PC-3 (cell line): ENCODE measurements around the gene APOH. TPM values are rescaled to one million over a fixed set of nuclear protein-coding genes. Genes with fewer than 3 reads are reported as not detected.
"Not testable (repeated sequence)": the region's sequence is repeated elsewhere in the genome, so short reads cannot be mapped to it uniquely, and the experiment has no call there.

Source experiments
- ATAC-seq: fragments of 200-7000 bp; cut with Tn5 transposase; 2 replicates; pipeline ENCODE4 v1.9.1; 2020; ENCODE audit warnings: mild to moderate bottlenecking, moderate library complexity
- BruUV-seq: library from RNA; stranded (reverse); fragments of 400-500 nt; replicated peaks from 2 replicates; lab custom pipeline; 2021; lab: Mats Ljungman, UMichigan
- CTCF ChIA-PET: fragments of 300-600 bp; sonication (Branson Sonifier 250); formaldehyde crosslinking; loops from one replicate; lab custom pipeline; 2022; ENCODE audit warnings: antibody characterized with exemption; lab: Charles Lee
- POLR2A ChIA-PET: fragments of 300-600 bp; sonication (Branson Sonifier 250); formaldehyde crosslinking; loops from one replicate; lab custom pipeline; 2022; ENCODE audit warnings: antibody characterized with exemption; ENCODE audit not compliant: unreplicated experiment; lab: Charles Lee
- DNase-seq: peaks from one replicate; pipeline ENCODE4 v3.0.0-alpha.2; 2015
- H2AFZ ChIP-seq: fragments of 300-600 bp; sonication (generic); 2 replicates; pipeline ENCODE4 v1.6.0; 2016; ENCODE audit warnings: antibody characterized with exemption, low read length
- H3F3A ChIP-seq: fragments of 300-600 bp; sonication (generic); one replicate; pipeline ENCODE4 v1.6.0; 2017; ENCODE audit warnings: antibody characterized with exemption, low read length, control low read depth, mild to moderate bottlenecking; ENCODE audit not compliant: unreplicated experiment
- H3K27ac ChIP-seq: fragments of 300-600 bp; sonication (generic); 2 replicates; pipeline ENCODE4 v1.5.1; 2016; ENCODE audit warnings: mild to moderate bottlenecking, low read length
- H3K27me3 ChIP-seq: fragments of 300-600 bp; sonication (generic); 2 replicates; pipeline ENCODE4 v1.6.1; 2016; ENCODE audit warnings: low read length, mixed read lengths
- H3K36me3 ChIP-seq: fragments of 300-600 bp; sonication (generic); 2 replicates; pipeline ENCODE4 v1.6.1; 2016; ENCODE audit warnings: low read depth, mixed run types, low read length, mixed read lengths
- H3K4me1 ChIP-seq: fragments of 300-600 bp; sonication (generic); 2 replicates; pipeline ENCODE4 v1.5.1; 2016; ENCODE audit warnings: low read length; ENCODE audit not compliant: insufficient read depth
- H3K4me2 ChIP-seq: fragments of 300-600 bp; sonication (generic); 2 replicates; pipeline ENCODE4 v1.6.0; 2016; ENCODE audit warnings: low read length
- H3K4me3 ChIP-seq: fragments of 300-600 bp; sonication (generic); 2 replicates; pipeline ENCODE4 v1.5.1; 2016; ENCODE audit warnings: mild to moderate bottlenecking, low read length, mixed read lengths
- H3K79me2 ChIP-seq: fragments of 300-600 bp; sonication (generic); 2 replicates; pipeline ENCODE4 v1.6.1; 2017; ENCODE audit warnings: low read length, mixed read lengths
- H3K9ac ChIP-seq: fragments of 300-600 bp; sonication (generic); 2 replicates; pipeline ENCODE4 v1.6.0; 2016; ENCODE audit warnings: mild to moderate bottlenecking, low read length
- H3K9me2 ChIP-seq: fragments of 300-600 bp; sonication (generic); replicated peaks from 2 replicates; pipeline ENCODE4 v1.6.1; 2016; ENCODE audit warnings: mixed run types, low read length, mixed read lengths
- H3K9me3 ChIP-seq: fragments of 300-600 bp; sonication (generic); 2 replicates; pipeline ENCODE4 v1.6.1; 2016; ENCODE audit warnings: low read length, mixed read lengths
- H4K20me1 ChIP-seq: fragments of 300-600 bp; sonication (generic); 2 replicates; pipeline ENCODE4 v1.6.1; 2016; ENCODE audit warnings: low read length, mixed read lengths
- EZH2 ChIP-seq: fragments of 300-600 bp; sonication (generic); IDR thresholded peaks from one replicate; pipeline ENCODE4 v1.6.1; 2017; ENCODE audit warnings: antibody characterized with exemption, mild to moderate bottlenecking, low read length; ENCODE audit not compliant: unreplicated experiment
- EZH2phosphoT487 ChIP-seq: fragments of 300-600 bp; sonication (generic); IDR thresholded peaks from 2 replicates; pipeline ENCODE4 v1.6.1; 2018; ENCODE audit warnings: mild to moderate bottlenecking, antibody characterized with exemption, low read length, borderline replicate concordance
- intact Hi-C: fragments of 100-400 bp; cut with micrococcal nuclease; formaldehyde crosslinking; loops from 2 replicates; pipeline ENCODE4 v1.9.0; 2023
- total RNA-seq: library from RNA; depleted of rRNA; stranded (reverse); fragments of >200 nt; gene quantifications from 2 replicates; pipeline ENCODE4 v1.2.3, GENCODE V29; 2014
- TF ChIP-seq, protein P1 (sequence below): fragments of 300-600 bp; sonication (generic); conservative IDR thresholded peaks from 2 replicates; pipeline ENCODE4 v1.5.1; 2017; ENCODE audit warnings: antibody characterized with exemption, low read depth, mild to moderate bottlenecking, low read length

APOH gene
- total RNA-seq, 1 experiment from 2014 or later = not detected

- no peak overlapping the region for H3K4me3 ChIP-seq
- H3K9ac ChIP-seq = no peak overlapping the region
- H3K4me1 ChIP-seq = peaks cover 8% of the 10 kb centered on the region
- intact Hi-C loops = loop anchor here (1.0 to 5.0 kb wide), 7 partner anchors 20 to 418 kb away; no protein-coding TSS in a partner anchor
- no peak overlapping the region for H3K27ac ChIP-seq
- TF ChIP-seq EZH2phosphoT487 = no peak
- TF ChIP-seq, protein P1, sequence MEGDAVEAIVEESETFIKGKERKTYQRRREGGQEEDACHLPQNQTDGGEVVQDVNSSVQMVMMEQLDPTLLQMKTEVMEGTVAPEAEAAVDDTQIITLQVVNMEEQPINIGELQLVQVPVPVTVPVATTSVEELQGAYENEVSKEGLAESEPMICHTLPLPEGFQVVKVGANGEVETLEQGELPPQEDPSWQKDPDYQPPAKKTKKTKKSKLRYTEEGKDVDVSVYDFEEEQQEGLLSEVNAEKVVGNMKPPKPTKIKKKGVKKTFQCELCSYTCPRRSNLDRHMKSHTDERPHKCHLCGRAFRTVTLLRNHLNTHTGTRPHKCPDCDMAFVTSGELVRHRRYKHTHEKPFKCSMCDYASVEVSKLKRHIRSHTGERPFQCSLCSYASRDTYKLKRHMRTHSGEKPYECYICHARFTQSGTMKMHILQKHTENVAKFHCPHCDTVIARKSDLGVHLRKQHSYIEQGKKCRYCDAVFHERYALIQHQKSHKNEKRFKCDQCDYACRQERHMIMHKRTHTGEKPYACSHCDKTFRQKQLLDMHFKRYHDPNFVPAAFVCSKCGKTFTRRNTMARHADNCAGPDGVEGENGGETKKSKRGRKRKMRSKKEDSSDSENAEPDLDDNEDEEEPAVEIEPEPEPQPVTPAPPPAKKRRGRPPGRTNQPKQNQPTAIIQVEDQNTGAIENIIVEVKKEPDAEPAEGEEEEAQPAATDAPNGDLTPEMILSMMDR = peak; percentile 96
- TF ChIP-seq EZH2 = no peak
- BruUV-seq = no TSS peak
- CTCF ChIA-PET = interaction anchor here (0.5 to 2.0 kb wide), 3 partner anchors 173 to 419 kb away, joined by 3 to 5 read pairs (median 3); no protein-coding TSS in a partner anchor
- ATAC-seq (peak; percentile 94), DNase-seq (peak; percentile 93)
- H3K79me2 ChIP-seq = no peaks in the 10 kb centered on the region
- H3F3A ChIP-seq = no peaks in the 10 kb centered on the region
- no peak overlapping the region for H2AFZ ChIP-seq
- no peaks in the 10 kb centered on the region for H3K9me3 ChIP-seq
- H3K4me2 ChIP-seq = peak overlapping the region; percentile 41
- H3K27me3 ChIP-seq = no peaks in the 10 kb centered on the region
- H3K9me2 ChIP-seq = no peaks in the 10 kb centered on the region
- no peaks in the 10 kb centered on the region for H3K36me3 ChIP-seq
- POLR2A ChIA-PET = no interaction called here
- H4K20me1 ChIP-seq = no peaks in the 10 kb centered on the region
These were observed 25.9 kb upstream of the APOH start for GRCh38 chr17:66255112-66255511.

- H3K4me2 ChIP-seq, DNase-seq, H3K9me3 ChIP-seq, BruUV-seq, H2AFZ ChIP-seq, ATAC-seq, intact Hi-C loops, H3K4me1 ChIP-seq, H3K27me3 ChIP-seq, H3K9me2 ChIP-seq, H3K36me3 ChIP-seq, CTCF ChIA-PET, H4K20me1 ChIP-seq, H3F3A ChIP-seq, H3K27ac ChIP-seq, H3K9ac ChIP-seq, H3K79me2 ChIP-seq, POLR2A ChIA-PET, H3K4me3 ChIP-seq: not testable (repeated sequence)
These were observed 24.2 kb upstream of the APOH start for GRCh38 chr17:66253458-66253857.

DNA sequence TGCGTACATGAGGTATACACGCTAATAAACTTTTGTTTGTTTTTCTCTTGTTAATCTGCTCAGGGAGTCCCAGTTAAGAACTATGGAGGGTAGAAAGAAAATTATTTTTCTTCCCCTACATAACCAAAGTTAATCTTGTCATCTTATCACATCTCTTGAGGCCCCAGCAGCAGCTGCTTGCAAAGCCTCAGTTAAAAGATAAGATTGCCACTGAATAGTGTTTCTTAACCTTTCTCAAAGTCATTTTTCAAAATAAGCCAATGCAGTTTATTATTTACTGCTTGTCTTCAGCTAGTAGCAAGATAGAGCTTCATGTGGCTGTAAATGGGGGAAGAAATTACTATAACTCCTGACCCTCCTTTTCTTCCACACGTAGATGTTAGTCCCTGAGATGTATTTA, 21.5 kb upstream of the APOH start:
- Histone ChIP-seq H4K20me1 (no peaks in the 10 kb centered on the region), H3K36me3 (no peaks in the 10 kb centered on the region), H3K9ac (no peak overlapping the region), H3F3A (no peaks in the 10 kb centered on the region), H3K4me2 (no peak overlapping the region), H3K4me1 (peaks cover 6% of the 10 kb centered on the region), H3K27me3 (no peaks in the 10 kb centered on the region), H3K79me2 (no peaks in the 10 kb centered on the region), H3K9me2 (no peaks in the 10 kb centered on the region), H3K27ac (no peak overlapping the region), H2AFZ (no peak overlapping the region), H3K4me3 (no peak overlapping the region), H3K9me3 (no peaks in the 10 kb centered on the region)
- intact Hi-C loops = no loop called here
- TF ChIP-seq EZH2 = no peak
- TF ChIP-seq, protein P1 = no peak
- TF ChIP-seq EZH2phosphoT487 = no peak
- no peak for ATAC-seq
- BruUV-seq = no TSS peak
- DNase-seq = no peak
- POLR2A ChIA-PET = no interaction called here
- CTCF ChIA-PET = no interaction called here
